IMR-90 (cell line): Measurements from ENCODE around the gene APOC1. TPM values are rescaled to one million over a fixed set of nuclear protein-coding genes. Genes with fewer than 3 reads are reported as not detected.

ENCODE experiments used
- ATAC-seq: fragments of 200-7000 bp; cut with Tn5 transposase; 2 replicates; pipeline ENCODE4 v1.9.1; 2020; ENCODE audit warnings: low read depth, mild to moderate bottlenecking, moderate library complexity
- BruUV-seq: library from RNA; stranded (reverse); fragments of 400-500 nt; replicated peaks from 2 replicates; lab custom pipeline; 2021; lab: Mats Ljungman, UMichigan
- CTCF ChIA-PET: fragments of 300-600 bp; formaldehyde crosslinking; extraction: SDS; loops from one replicate; lab custom pipeline; 2021; ENCODE audit warnings: antibody characterized with exemption; lab: Yijun Ruan, JAX
- POLR2A ChIA-PET: fragments of 300-600 bp; sonication (Branson Sonifier 250); formaldehyde crosslinking; loops from one replicate; lab custom pipeline; 2022; ENCODE audit warnings: antibody characterized with exemption; ENCODE audit not compliant: unreplicated experiment; lab: Charles Lee
- DNase-seq: peaks from one replicate; pipeline ENCODE4 v3.0.0; 2013
- H2AFZ ChIP-seq: replicated peaks from 2 replicates; pipeline ENCODE3; 2013; ENCODE audit warnings: low read length, mild to moderate bottlenecking; ENCODE audit not compliant: poor library complexity
- H2AK5ac ChIP-seq: 2 replicates; pipeline ENCODE4 v1.6.1; 2013; ENCODE audit warnings: low read depth, low read length, inconsistent platforms
- H2AK9ac ChIP-seq: replicated peaks from 2 replicates; pipeline ENCODE3; 2013; ENCODE audit warnings: mild to moderate bottlenecking, low read depth, low read length, moderate library complexity; ENCODE audit not compliant: poor library complexity
- H2BK120ac ChIP-seq: 2 replicates; pipeline ENCODE4 v1.6.1; 2013; ENCODE audit warnings: low read depth, low read length, inconsistent platforms
- H2BK15ac ChIP-seq: 3 replicates; pipeline ENCODE4 v1.6.1; 2013; ENCODE audit warnings: low read depth, low read length, inconsistent platforms
- H2BK20ac ChIP-seq: 2 replicates; pipeline ENCODE4 v1.6.1; 2013; ENCODE audit warnings: low read depth, mild to moderate bottlenecking, inconsistent platforms, low read length, moderate library complexity
- H2BK5ac ChIP-seq: 2 replicates; pipeline ENCODE4 v1.6.1; 2013; ENCODE audit warnings: mild to moderate bottlenecking, low read depth, low read length, inconsistent platforms; ENCODE audit not compliant: poor library complexity, severe bottlenecking
- H3K14ac ChIP-seq: replicated peaks from 2 replicates; pipeline ENCODE4 v1.6.1; 2013; ENCODE audit warnings: low read depth, low read length, inconsistent platforms
- H3K18ac ChIP-seq: 2 replicates; pipeline ENCODE4 v1.6.1; 2013; ENCODE audit warnings: low read depth, low read length, control low read depth
- H3K23ac ChIP-seq: 2 replicates; pipeline ENCODE4 v1.6.1; 2013; ENCODE audit warnings: low read depth, low read length, inconsistent platforms
- H3K27ac ChIP-seq: 2 replicates; pipeline ENCODE4 v1.5.1; 2013; ENCODE audit warnings: mild to moderate bottlenecking, control low read depth, low read length; ENCODE audit not compliant: insufficient read depth
- H3K27me3 ChIP-seq: 2 replicates; pipeline ENCODE4 v1.6.1; 2013; ENCODE audit warnings: low read length; ENCODE audit not compliant: control insufficient read depth, insufficient read depth
- H3K36me3 ChIP-seq: 2 replicates; pipeline ENCODE4 v1.6.1; 2013; ENCODE audit warnings: low read length, mixed read lengths; ENCODE audit not compliant: control insufficient read depth, insufficient read depth
- H3K4ac ChIP-seq: 2 replicates; pipeline ENCODE4 v1.6.1; 2013; ENCODE audit warnings: low read depth, low read length, inconsistent platforms
- H3K4me1 ChIP-seq: 2 replicates; pipeline ENCODE4 v1.6.1; 2013; ENCODE audit warnings: low read length, mixed read lengths; ENCODE audit not compliant: control insufficient read depth, insufficient read depth
- H3K4me2 ChIP-seq: 2 replicates; pipeline ENCODE4 v1.6.1; 2013; ENCODE audit warnings: low read depth, mild to moderate bottlenecking, control low read depth, low read length, moderate library complexity
- H3K4me3 ChIP-seq: 2 replicates; pipeline ENCODE4 v1.5.1; 2013; ENCODE audit warnings: low read depth, mild to moderate bottlenecking, control low read depth, low read length, moderate library complexity; ENCODE audit not compliant: insufficient read depth
- H3K56ac ChIP-seq: 2 replicates; pipeline ENCODE4 v1.6.1; 2013; ENCODE audit warnings: low read length, inconsistent platforms; ENCODE audit not compliant: insufficient read depth; ENCODE audit errors: extremely low read depth
- H3K79me1 ChIP-seq, 2 experiments: 2 replicates each; pipeline ENCODE4 v1.6.1; 2013; ENCODE audit warnings: low read length in 2 of 2, inconsistent platforms in 1 of 2, low read depth in 1 of 2
- H3K9ac ChIP-seq: 2 replicates; pipeline ENCODE4 v1.6.1; 2013; ENCODE audit warnings: low read depth, low read length, control low read depth
- H3K9me1 ChIP-seq: 2 replicates; pipeline ENCODE4 v1.6.1; 2013; ENCODE audit warnings: low read length, inconsistent platforms; ENCODE audit not compliant: insufficient read depth
- H3K9me3 ChIP-seq: 2 replicates; pipeline ENCODE4 v1.6.1; 2013; ENCODE audit warnings: low read length; ENCODE audit not compliant: control insufficient read depth, insufficient read depth
- H4K20me1 ChIP-seq: 2 replicates; pipeline ENCODE4 v1.6.1; 2013; ENCODE audit warnings: low read length, inconsistent platforms; ENCODE audit not compliant: insufficient read depth
- H4K5ac ChIP-seq: 2 replicates; pipeline ENCODE4 v1.6.1; 2013; ENCODE audit warnings: mild to moderate bottlenecking, low read depth, low read length, control low read depth
- H4K8ac ChIP-seq, 2 experiments: 2 replicates each; pipeline ENCODE4 v1.6.1; 2013; ENCODE audit warnings: low read depth in 2 of 2, low read length in 2 of 2, control low read depth in 1 of 2, inconsistent platforms in 1 of 2
- H4K91ac ChIP-seq: 2 replicates; pipeline ENCODE4 v1.6.1; 2013; ENCODE audit warnings: low read depth, low read length, inconsistent platforms; ENCODE audit not compliant: insufficient read depth
- BHLHE40 ChIP-seq: fragments of 150-350 bp; IDR thresholded peaks from 2 replicates; pipeline ENCODE4 v1.6.1; 2016; ENCODE audit warnings: mild to moderate bottlenecking, low read depth, low read length
- CTCF ChIP-seq: conservative IDR thresholded peaks from 2 replicates; pipeline ENCODE4 v1.5.1; 2012; ENCODE audit warnings: mild to moderate bottlenecking, low read depth, low read length, improper control_type of control experiment
- ELK1 ChIP-seq: fragments of 150-350 bp; IDR thresholded peaks from 2 replicates; pipeline ENCODE4 v1.6.1; 2016; ENCODE audit warnings: low read depth, mild to moderate bottlenecking, low read length, moderate library complexity, borderline replicate concordance
- FOS ChIP-seq: fragments of 150-350 bp; IDR thresholded peaks from 2 replicates; pipeline ENCODE4 v1.6.1; 2016; ENCODE audit warnings: low read depth, low read length
- MAFK ChIP-seq: IDR thresholded peaks from 2 replicates; pipeline ENCODE4 v1.6.1; 2012; ENCODE audit warnings: low read depth, low read length, improper control_type of control experiment
- MAZ ChIP-seq: IDR thresholded peaks from 2 replicates; pipeline ENCODE4 v1.6.1; 2012; ENCODE audit warnings: low read depth, mild to moderate bottlenecking, low read length, improper control_type of control experiment, moderate library complexity, borderline replicate concordance
- MXI1 ChIP-seq: IDR thresholded peaks from 2 replicates; pipeline ENCODE4 v1.6.1; 2012; ENCODE audit warnings: low read depth, mild to moderate bottlenecking, low read length, moderate library complexity, borderline replicate concordance
- NFE2L2 ChIP-seq: fragments of 150-350 bp; IDR thresholded peaks from 2 replicates; pipeline ENCODE4 v1.6.1; 2016; ENCODE audit warnings: low read depth, mild to moderate bottlenecking, low read length
- POLR2A ChIP-seq: IDR thresholded peaks from 2 replicates; pipeline ENCODE4 v1.6.1; 2012; ENCODE audit warnings: mild to moderate bottlenecking, low read depth, low read length
- RCOR1 ChIP-seq: IDR thresholded peaks from 2 replicates; pipeline ENCODE4 v1.6.1; 2012; ENCODE audit warnings: mild to moderate bottlenecking, low read length, improper control_type of control experiment; ENCODE audit not compliant: insufficient replicate concordance
- SMC3 ChIP-seq: fragments of 150-350 bp; IDR thresholded peaks from 2 replicates; pipeline ENCODE4 v1.6.1; 2016; ENCODE audit warnings: low read depth, mild to moderate bottlenecking, antibody characterized with exemption, low read length, moderate library complexity
- WGBS, 2 experiments: methylation state at CpG; one replicate each; pipeline versions ENCODE4 v1.1.5 to v1.1.7; 2013; ENCODE audit warnings: missing lambda C conversion rate in 2 of 2; ENCODE audit not compliant: insufficient read length in 1 of 2; ENCODE audit errors: extremely low coverage in 2 of 2; 5-methylcytosine and 5-hydroxymethylcytosine counted together
- dilution Hi-C: fragments of 300-500 bp; cut with HindIII; formaldehyde crosslinking; loops from one replicate; pipeline ENCODE4 v1.14.3; 2018; ENCODE audit warnings: low sequenced_read_pairs; ENCODE audit not compliant: unreplicated experiment
- in situ Hi-C: fragments of 300-500 bp; cut with MboI; formaldehyde crosslinking; loops from 3 replicates; pipeline ENCODE4 v1.14.3; 2019; ENCODE audit warnings: low sequenced_read_pairs, inconsistent platforms, mixed read lengths
- intact Hi-C: fragments of 100-400 bp; cut with micrococcal nuclease; formaldehyde crosslinking; loops from 2 replicates; pipeline ENCODE4 v1.10.0; 2022
- polyA plus RNA-seq, 3 experiments: library from polyadenylated mRNA; depleted of rRNA; stranded (reverse); fragments of >200 nt; gene quantifications; 2 replicates each; pipeline ENCODE4 v1.2.3, GENCODE V29; 2012; ENCODE audit warnings: low replicate concordance in 1 of 3
- total RNA-seq: library from RNA; depleted of rRNA; stranded (reverse); fragments of >200 nt; gene quantifications from 2 replicates; pipeline ENCODE4 v1.2.3, GENCODE V29; 2012

Gene APOC1
- total and polyA plus RNA-seq, 2 of the 4 experiments (the other 2 are of a cell fraction) = 1.1 TPM; not detected in 1

- no TSS peak for BruUV-seq
- Histone ChIP-seq H3K27me3 (no peaks in the 10 kb centered on the region), H3K36me3 (peaks cover 65% of the 10 kb centered on the region), H4K8ac (no peak overlapping the region), H2BK120ac (no peak overlapping the region), H3K4ac (no peak overlapping the region), H2AK5ac (no peak overlapping the region), H3K4me3 (no peak overlapping the region), H4K20me1 (peaks cover 4% of the 10 kb centered on the region), H3K9ac (no peak overlapping the region), H2BK20ac (no peak overlapping the region), H2BK15ac (no peak overlapping the region), H4K5ac (no peak overlapping the region), H3K79me1 (peaks cover 18 to 57% of the 10 kb centered on the region in 2 experiments), H3K27ac (no peak overlapping the region), H2AK9ac (no peak overlapping the region), H3K18ac (no peak overlapping the region), H2AFZ (no peak overlapping the region), H3K23ac (no peak overlapping the region), H3K14ac (no peak overlapping the region), H3K4me2 (no peak overlapping the region), H2BK5ac (no peak overlapping the region), H4K91ac (no peak overlapping the region), H3K9me3 (no peaks in the 10 kb centered on the region), H3K4me1 (0 out of 2 replicates have a peak, but pooled peaks cover 1% of the 10 kb centered on the region), H3K9me1 (peaks cover 9% of the 10 kb centered on the region; the same call in 1 of the 2 replicates), H3K56ac (no peak overlapping the region)
- ChIA-PET CTCF (no interaction called here), POLR2A (no interaction called here)
- intact Hi-C loops (no loop called here), in situ Hi-C loops (no loop called here), dilution Hi-C loops (no loop called here)
- ATAC-seq (no peak), DNase-seq (no peak)
- WGBS, 2 experiments = 100% methylated on average over 1 of the region's 18 CpGs; no CpG with 5 or more reads in 1 of the 2 experiments
- no peak for TF ChIP-seq NFE2L2
- no peak for TF ChIP-seq FOS
- no peak for TF ChIP-seq MXI1
- TF ChIP-seq ELK1 = no peak
- TF ChIP-seq CTCF = no peak
- no peak for TF ChIP-seq RCOR1
- no peak for TF ChIP-seq POLR2A
- no peak for TF ChIP-seq SMC3
- TF ChIP-seq MAZ = no peak
- no peak for TF ChIP-seq BHLHE40
- no peak for TF ChIP-seq MAFK
Observed at GRCh38 chr19:44879309-44880065, 34.9 kb upstream of the APOC1 start.
